UCSD-AML1 (cell line): ENCODE measurements around the gene FBXO36.

ENCODE experiments used
- DNase-seq: peaks from one replicate; lab custom pipeline; 2025; ENCODE audit not compliant: unreplicated experiment; lab: John Stamatoyannopoulos, UW

The FBXO36 gene

GRCh38 chr2:229969921-229970320 lies 47.6 kb downstream of the FBXO36 start:
- DNase-seq, result no peak

DNA sequence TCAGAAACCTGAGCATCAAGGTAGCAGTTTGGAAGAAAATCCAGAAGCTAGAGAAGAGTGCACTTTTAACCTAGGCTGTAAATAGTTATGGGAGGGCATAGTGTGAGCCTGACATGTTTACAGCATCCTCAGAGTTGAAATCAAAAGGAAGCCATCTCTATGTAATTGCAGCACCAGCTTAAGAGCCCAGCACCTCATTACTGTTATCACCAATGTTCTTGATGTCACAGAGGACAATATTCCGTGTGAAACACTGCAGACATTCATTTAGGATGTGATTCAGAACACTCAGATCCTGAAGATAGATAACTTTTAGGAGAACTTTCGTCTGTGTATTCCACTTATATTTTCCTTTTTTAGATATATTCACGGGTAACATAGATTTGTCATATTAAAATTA lies 48.1 kb downstream of the FBXO36 start:
- no peak for DNase-seq

- DNase-seq, result no peak
Measured at GRCh38 chr2:229971298-229971790, 49.0 kb downstream of the FBXO36 start.

DNA sequence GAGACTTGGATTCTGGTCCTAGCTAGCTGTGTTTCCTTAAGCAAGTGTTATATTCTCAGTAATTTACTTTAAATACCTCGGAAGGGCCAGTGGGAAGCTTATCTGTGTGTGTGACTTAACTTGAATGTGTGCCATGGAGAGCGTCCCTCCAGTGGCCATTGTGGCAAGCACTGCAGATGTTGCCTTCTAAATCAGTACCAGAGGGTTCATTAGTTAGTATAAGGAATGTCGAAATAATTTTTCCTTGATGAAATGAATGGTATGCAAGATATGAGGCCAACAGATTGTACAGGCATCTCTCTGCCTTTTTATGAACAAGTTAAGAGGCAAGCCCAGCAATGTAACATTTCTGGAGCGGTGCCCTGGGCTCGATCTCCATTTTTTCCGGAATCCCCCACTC lies 52.0 kb downstream of the FBXO36 start:
- no peak for DNase-seq

DNA sequence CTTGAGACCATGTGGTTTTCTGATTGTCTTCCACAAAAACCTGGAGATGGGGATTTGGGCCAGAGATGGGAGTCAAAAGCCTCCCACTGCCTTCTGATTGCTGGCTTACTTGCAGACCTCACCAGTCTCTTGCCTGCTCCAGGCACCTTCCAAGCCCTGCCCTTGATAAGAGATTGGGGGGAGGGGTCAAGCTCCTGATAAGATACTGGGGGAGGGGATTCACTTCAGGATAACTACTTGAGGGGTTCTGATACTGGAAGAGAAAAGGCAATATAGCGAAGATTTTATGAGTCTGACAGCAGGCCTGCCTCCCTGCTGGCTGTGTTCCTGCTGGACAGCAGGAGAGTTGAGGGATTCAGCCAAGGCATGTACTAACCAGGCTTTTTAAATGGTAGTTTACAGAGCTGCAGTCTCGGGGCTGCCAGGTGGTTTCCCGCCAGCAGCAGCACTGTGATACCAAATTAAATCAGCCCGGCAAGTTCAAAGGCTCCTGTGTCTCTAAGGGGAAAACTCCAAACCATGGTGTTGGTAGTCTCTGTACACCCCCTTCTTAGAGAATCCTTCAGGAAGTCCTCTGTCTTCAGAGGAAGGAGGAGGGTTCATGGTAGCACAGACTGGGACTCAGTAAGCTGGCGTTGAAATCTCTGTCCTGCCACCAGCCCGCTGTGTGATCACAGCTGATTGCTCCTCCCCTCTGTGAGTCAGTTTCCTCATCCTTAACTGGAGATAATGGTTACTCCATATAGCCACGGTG lies 58.3 kb downstream of the FBXO36 start:
- peak; percentile 38 for DNase-seq

- DNase-seq, result no peak
Measured at GRCh38 chr2:229993236-229993635, 70.9 kb downstream of the FBXO36 start.

GRCh38 chr2:229996320-229996719 lies 74.0 kb downstream of the FBXO36 start:
- no peak for DNase-seq

- no peak for DNase-seq
Measured at GRCh38 chr2:229997565-229997964, 75.3 kb downstream of the FBXO36 start.

DNA sequence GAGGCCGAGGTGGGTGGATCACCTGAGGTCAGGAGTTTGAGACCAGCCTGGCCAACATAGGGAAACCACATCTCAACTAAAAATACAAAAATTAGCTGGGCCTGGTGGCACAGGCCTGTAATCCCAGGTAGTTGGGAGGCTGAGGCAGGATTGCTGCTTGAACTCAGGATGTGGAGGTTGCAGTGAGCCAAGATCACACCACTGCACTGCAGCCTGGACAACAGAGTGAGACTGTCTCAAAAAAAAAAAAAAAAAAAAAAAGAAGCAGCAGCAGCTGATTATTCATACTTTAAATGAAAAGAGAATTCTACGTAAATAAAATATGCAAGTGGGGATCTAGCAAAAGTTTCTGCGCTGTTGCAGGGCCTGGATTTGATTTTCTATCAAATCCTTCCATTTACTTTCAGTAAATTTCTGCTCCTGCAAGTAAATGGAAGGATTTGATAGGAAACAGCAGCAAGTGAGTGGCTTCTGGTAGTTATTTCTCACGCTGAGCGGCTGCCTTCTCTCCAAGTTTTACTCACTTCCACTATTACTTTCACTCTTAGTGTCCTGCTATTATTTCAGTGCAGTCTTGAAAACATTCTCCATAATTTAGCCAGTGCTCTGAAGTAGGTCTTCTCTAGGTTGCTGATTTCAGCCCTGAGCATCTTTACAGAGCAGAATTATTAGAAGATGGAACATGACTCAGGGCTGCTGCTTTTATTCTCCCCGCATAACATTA lies 78.0 kb downstream of the FBXO36 start:
- DNase-seq, result no peak

GRCh38 chr2:230007931-230008707 lies 85.8 kb downstream of the FBXO36 start:
- DNase-seq, result peak; percentile 73

- no peak for DNase-seq
Measured at GRCh38 chr2:230008708-230009066, 86.4 kb downstream of the FBXO36 start.

GRCh38 chr2:230010501-230010900 lies 88.2 kb downstream of the FBXO36 start:
- no peak for DNase-seq

GRCh38 chr2:230011617-230012016 lies 89.3 kb downstream of the FBXO36 start:
- DNase-seq, result no peak

DNA sequence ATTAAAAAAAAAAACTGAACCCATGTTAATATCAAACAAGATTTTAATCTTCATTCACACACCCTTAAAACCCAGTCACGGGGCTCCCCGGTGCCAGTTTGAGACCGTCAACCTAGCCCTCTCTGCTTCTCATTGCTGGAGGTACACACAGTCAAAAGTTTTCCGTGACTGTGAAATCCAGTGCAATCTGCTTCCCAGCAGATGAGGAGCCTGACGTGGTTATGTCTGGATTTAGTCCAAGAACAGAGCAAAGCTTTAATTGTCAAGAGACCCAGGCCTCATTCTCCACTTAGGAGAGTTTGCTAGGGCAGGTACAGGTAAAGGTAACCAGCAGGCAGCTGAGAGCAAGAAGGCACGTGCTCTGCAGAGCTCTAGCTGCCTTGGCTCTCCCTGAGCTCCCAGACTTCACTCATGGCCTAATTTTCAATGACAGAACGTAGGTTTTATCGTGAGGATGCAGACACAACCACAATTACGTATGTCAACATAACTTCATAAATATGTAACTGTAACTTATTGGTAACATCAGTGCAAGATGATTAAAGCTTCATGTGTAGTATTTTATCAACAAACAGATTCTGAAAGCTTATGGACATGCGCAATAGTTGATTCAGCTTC lies 90.1 kb downstream of the FBXO36 start:
- no peak for DNase-seq

- DNase-seq, result no peak
Measured at GRCh38 chr2:230016844-230017243, 94.5 kb downstream of the FBXO36 start.

DNA sequence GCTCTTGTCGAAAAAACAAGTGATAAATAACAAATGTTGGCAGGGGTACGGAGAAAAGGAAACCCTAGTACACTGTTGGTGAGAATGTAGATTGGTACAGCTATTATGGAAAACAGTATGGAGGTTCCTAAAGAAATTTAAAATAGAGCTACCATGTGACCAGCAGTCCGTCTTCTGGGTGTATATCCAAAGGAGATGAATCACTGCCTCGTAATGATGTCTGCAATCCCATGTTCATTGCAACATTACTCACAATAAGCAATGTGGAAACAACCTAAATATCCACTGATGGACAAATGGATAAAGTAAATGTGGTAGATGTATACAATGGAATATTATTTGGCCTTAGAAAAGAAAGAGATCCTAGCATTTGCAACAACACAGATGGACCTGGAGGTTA lies 95.8 kb downstream of the FBXO36 start:
- DNase-seq, result no peak

- DNase-seq, result no peak
Measured at GRCh38 chr2:230019742-230020141, 97.4 kb downstream of the FBXO36 start.

GRCh38 chr2:230023313-230023712 lies 101.0 kb downstream of the FBXO36 start:
- no peak for DNase-seq

- no peak for DNase-seq
Measured at GRCh38 chr2:230042195-230042594, 119.9 kb downstream of the FBXO36 start.

DNA sequence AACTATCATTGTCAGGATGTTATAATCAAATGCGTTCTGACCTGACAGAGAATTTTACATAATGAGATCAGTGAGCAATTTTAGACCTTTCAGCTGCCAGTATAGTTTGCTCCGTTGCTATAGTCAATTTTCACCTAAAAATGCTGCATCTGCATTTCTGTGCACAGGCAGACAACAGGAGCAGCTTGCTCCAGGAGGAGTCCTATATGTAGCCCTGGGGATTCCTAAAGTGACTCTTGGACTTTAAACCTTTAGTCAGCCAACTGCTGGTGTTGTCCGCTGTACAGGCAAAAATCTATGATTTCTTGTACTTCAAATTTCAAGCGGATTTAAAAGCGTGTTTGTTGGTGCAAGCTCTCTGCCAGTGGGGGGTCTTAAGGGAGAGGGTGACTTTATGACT lies 120.7 kb downstream of the FBXO36 start:
- DNase-seq, result no peak

DNA sequence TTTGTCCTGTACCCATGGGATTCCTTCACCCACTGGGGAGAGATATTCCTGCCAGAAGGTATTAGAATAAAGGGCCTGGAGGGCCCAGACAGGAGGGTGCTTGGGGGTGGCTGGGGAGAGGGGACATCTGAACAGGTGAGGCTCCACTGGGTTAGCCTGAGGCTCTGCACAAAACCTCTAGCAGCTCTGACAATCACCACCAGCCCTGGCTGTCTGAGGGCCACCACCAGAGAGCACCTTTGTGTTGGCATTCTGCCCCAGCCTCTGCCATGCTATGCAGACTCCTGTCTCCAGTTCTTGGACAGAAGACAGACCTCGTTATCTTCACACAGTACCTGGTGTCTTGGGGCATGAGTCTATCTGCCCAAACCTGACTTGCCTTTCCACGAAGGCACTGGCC lies 121.2 kb downstream of the FBXO36 start:
- no peak for DNase-seq
